GM12873 (cell line): ENCODE measurements around the gene STK33.

Experiments used
- TF ChIP-seq, protein P1 (sequence below): IDR thresholded peaks from 2 replicates; pipeline ENCODE4 v1.5.1; 2012; ENCODE audit warnings: low read depth, mild to moderate bottlenecking, moderate library complexity, low read length, control low read depth; ENCODE audit not compliant: insufficient read depth; ENCODE audit errors: missing control alignments

The STK33 gene

DNA sequence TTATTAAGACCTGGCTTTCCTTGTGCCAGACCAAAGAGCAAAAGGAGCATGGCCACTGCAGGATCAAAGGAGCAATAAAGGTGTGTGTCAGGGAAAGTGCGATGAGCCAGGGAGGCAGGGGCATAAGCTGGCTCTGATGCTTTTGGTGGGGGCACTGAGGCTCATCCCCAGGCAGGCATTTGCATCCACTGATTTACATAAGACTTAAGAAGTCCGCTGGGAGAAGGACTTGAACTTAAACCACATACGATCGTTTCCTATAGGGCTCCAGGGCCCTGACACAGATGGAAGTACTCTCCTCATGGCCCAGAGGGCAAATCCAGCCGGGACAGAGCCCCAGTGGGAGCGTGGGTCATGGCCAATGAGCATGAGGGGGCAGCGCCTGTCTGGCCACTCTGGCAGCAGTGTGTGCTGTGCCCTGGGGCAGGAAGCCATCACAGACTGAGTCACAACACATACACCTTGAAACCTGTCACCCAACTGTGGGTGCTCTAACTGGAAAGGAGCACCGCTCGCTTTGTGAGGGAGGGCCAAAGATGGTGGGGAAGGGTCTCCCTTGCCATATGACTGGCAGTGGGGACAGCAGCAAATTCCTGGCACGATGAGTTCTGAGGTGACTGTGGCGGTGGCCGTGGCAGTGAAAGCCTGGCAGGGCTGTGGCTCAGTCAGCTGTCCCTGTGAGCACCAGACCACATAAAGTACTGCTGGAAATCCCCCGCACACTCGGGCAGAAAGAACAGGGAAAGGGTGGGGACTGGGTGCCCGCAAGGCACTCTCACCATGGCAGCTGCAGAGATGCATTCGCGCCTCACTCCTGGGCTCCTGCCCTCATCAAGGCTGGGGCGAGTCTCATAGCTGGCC lies 251.0 kb downstream of the STK33 start:
- TF ChIP-seq, protein P1, sequence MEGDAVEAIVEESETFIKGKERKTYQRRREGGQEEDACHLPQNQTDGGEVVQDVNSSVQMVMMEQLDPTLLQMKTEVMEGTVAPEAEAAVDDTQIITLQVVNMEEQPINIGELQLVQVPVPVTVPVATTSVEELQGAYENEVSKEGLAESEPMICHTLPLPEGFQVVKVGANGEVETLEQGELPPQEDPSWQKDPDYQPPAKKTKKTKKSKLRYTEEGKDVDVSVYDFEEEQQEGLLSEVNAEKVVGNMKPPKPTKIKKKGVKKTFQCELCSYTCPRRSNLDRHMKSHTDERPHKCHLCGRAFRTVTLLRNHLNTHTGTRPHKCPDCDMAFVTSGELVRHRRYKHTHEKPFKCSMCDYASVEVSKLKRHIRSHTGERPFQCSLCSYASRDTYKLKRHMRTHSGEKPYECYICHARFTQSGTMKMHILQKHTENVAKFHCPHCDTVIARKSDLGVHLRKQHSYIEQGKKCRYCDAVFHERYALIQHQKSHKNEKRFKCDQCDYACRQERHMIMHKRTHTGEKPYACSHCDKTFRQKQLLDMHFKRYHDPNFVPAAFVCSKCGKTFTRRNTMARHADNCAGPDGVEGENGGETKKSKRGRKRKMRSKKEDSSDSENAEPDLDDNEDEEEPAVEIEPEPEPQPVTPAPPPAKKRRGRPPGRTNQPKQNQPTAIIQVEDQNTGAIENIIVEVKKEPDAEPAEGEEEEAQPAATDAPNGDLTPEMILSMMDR: no peak

DNA sequence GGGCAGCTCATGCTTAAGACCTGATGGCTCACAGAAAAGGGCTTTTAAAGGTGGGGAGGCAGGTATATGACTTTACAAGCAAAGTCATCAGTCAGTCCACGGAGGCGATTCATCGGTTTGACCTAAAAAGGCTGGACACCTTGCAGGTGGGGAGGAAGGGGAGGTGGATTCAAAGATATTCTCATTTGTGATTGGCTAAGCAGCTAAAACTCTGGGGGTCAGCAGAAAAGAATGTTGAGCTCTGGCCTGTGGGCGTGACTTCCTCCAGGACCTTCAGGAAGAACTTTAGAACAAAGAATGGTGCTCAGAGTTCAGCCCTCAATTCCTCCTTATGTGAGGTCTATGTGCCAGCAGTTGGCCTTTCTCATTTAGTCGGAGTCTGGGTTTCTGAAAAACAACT lies 252.0 kb downstream of the STK33 start:
- TF ChIP-seq, protein P1: no peak
